B cell (primary cell): ENCODE measurements around the gene GRM4. TPM values are rescaled to one million over a fixed set of nuclear protein-coding genes. Genes with fewer than 3 reads are reported as not detected.

Experiments used
- ATAC-seq: fragments of 200-7000 bp; cut with Tn5 transposase; one replicate; pipeline ENCODE4 v1.10.0; 2021; ENCODE audit warnings: low read depth, mild to moderate bottlenecking, moderate number of reproducible peaks, moderate library complexity
- CTCF ChIA-PET: fragments of 350-600 bp; sonication (Branson Sonifier 250); formaldehyde crosslinking; loops from one replicate; lab custom pipeline; 2021; ENCODE audit warnings: antibody characterized with exemption, inconsistent platforms; lab: Charles Lee
- POLR2A ChIA-PET: fragments of 350-600 bp; sonication (Branson Sonifier 250); formaldehyde crosslinking; loops from one replicate; lab custom pipeline; 2021; ENCODE audit warnings: antibody characterized with exemption; lab: Charles Lee
- DNase-seq: peaks from one replicate; pipeline ENCODE4 v3.0.0; 2013
- H2AFZ ChIP-seq: 2 replicates; pipeline ENCODE4 v1.6.1; 2012; ENCODE audit warnings: mild to moderate bottlenecking, low read depth, low read length; ENCODE audit not compliant: insufficient read depth, poor library complexity, severe bottlenecking
- H3K27ac ChIP-seq, 2 donors: 1 replicate in 1 of 2; 2 replicates in 1 of 2; pipeline ENCODE4 v1.5.1; 2012 to 2013; ENCODE audit warnings: low read length in 2 of 2, mild to moderate bottlenecking in 2 of 2, moderate library complexity in 1 of 2
- H3K27me3 ChIP-seq, 4 experiments: fragments of 200-600 bp in 1 of 4; sonication (generic) in 1 of 4; replicated peaks in 1 of 4; 1 replicate in 2 of 4; 2 replicates in 2 of 4; pipeline versions ENCODE4 v1.6.1 to v1.7.0; 2013 to 2016; ENCODE audit warnings: low read length in 3 of 4, mild to moderate bottlenecking in 2 of 4, mixed read lengths in 1 of 4, moderate library complexity in 1 of 4; ENCODE audit not compliant: insufficient read depth in 4 of 4, control insufficient read depth in 3 of 4; ENCODE audit errors: control extremely low read depth in 1 of 4
- H3K36me3 ChIP-seq, 2 experiments: replicated peaks in 1 of 2; 1 replicate in 1 of 2; 2 replicates in 1 of 2; pipeline versions ENCODE4 v1.6.1 to v1.7.1; 2013; ENCODE audit warnings: low read length in 1 of 2; ENCODE audit not compliant: insufficient read depth in 2 of 2, control insufficient read depth in 1 of 2; ENCODE audit errors: control extremely low read depth in 1 of 2, extremely low read depth in 1 of 2
- H3K4me1 ChIP-seq, 2 donors: fragments of 200-600 bp in 1 of 2; sonication (generic) in 1 of 2; 1 replicate in 1 of 2; 2 replicates in 1 of 2; pipeline versions ENCODE4 v1.5.1 to v1.6.1; 2013 to 2017; ENCODE audit warnings: low read length in 2 of 2; ENCODE audit not compliant: control insufficient read depth in 2 of 2, insufficient read depth in 2 of 2
- H3K4me2 ChIP-seq: replicated peaks from 2 replicates; pipeline ENCODE3; 2012; ENCODE audit warnings: mild to moderate bottlenecking, low read depth, low read length; ENCODE audit not compliant: poor library complexity, severe bottlenecking
- H3K4me3 ChIP-seq, 5 experiments: fragments of 200-600 bp in 1 of 5; sonication (generic) in 1 of 5; 1 replicate in 3 of 5; 2 replicates in 2 of 5; pipeline versions ENCODE4 v1.5.1 to v1.7.0; 2011 to 2016; ENCODE audit warnings: low read length in 4 of 5, mild to moderate bottlenecking in 4 of 5, low read depth in 2 of 5, control low read depth in 1 of 5, moderate library complexity in 1 of 5; ENCODE audit not compliant: insufficient read depth in 1 of 5; ENCODE audit errors: control extremely low read depth in 1 of 5, extremely low read depth in 1 of 5
- H3K79me2 ChIP-seq: fragments of 200-600 bp; sonication (generic); one replicate; pipeline ENCODE4 v1.6.0; 2016; ENCODE audit warnings: low read length; ENCODE audit not compliant: control insufficient read depth, insufficient read depth
- H3K9ac ChIP-seq: fragments of 200-600 bp; sonication (generic); 2 replicates; pipeline ENCODE4 v1.6.1; 2017; ENCODE audit warnings: mild to moderate bottlenecking, low read length, moderate library complexity
- H3K9me3 ChIP-seq, 3 donors: one replicate each; pipeline versions ENCODE4 v1.6.1 to v1.7.1; 2013; ENCODE audit warnings: low read length in 2 of 3; ENCODE audit not compliant: control insufficient read depth in 2 of 3, insufficient read depth in 1 of 3; ENCODE audit errors: control extremely low read depth in 1 of 3
- H4K20me1 ChIP-seq: 2 replicates; pipeline ENCODE4 v1.6.0; 2012; ENCODE audit warnings: mild to moderate bottlenecking, low read length; ENCODE audit not compliant: insufficient read depth, control insufficient read depth, poor library complexity, severe bottlenecking
- H3K27ac Mint-ChIP-seq: one replicate; pipeline ENCODE4 v1.8.0; 2021; ENCODE audit warnings: mixed read lengths
- H3K27me3 Mint-ChIP-seq: one replicate; pipeline ENCODE4 v1.8.0; 2021; ENCODE audit warnings: mixed read lengths
- H3K4me1 Mint-ChIP-seq: one replicate; pipeline ENCODE4 v1.8.0; 2021; ENCODE audit warnings: mixed read lengths
- H3K4me3 Mint-ChIP-seq: one replicate; pipeline ENCODE4 v1.8.0; 2021; ENCODE audit warnings: mixed read lengths
- H3K9me3 Mint-ChIP-seq: one replicate; pipeline ENCODE4 v1.8.0; 2022; ENCODE audit warnings: mixed read lengths; ENCODE audit not compliant: insufficient read depth
- EZH2 ChIP-seq: IDR thresholded peaks from 2 replicates; pipeline ENCODE4 v1.6.1; 2012; ENCODE audit warnings: borderline replicate concordance, low read depth, mild to moderate bottlenecking, moderate library complexity, low read length; ENCODE audit not compliant: insufficient read depth, poor library complexity, severe bottlenecking
- WGBS: methylation state at CpG from one replicate; pipeline ENCODE4 v1.1.5; 2013; ENCODE audit warnings: missing lambda C conversion rate; ENCODE audit not compliant: insufficient coverage; 5-methylcytosine and 5-hydroxymethylcytosine counted together
- intact Hi-C: fragments of 100-400 bp; cut with micrococcal nuclease; formaldehyde crosslinking; loops from one replicate; pipeline ENCODE4 v1.10.0; 2022
- polyA plus RNA-seq: library from polyadenylated mRNA; depleted of rRNA; stranded (reverse); fragments of >200 nt; gene quantifications from 2 replicates; pipeline ENCODE4 v1.2.3, GENCODE V29; 2012
- total RNA-seq, 2 donors: library from RNA; stranded (reverse); fragments of 120-200 nt in 1 of 2; gene quantifications; 1 replicate in 1 of 2; 2 replicates in 1 of 2; pipeline versions ENCODE4 v1.2.3 to v1.2.4, GENCODE V29; 2013 to 2022
- TF ChIP-seq, protein P1 (sequence below): fragments of 200-600 bp; IDR thresholded peaks from one replicate; pipeline ENCODE4 v1.8.0; 2022; ENCODE audit warnings: antibody characterized with exemption, mild to moderate bottlenecking

The GRM4 gene
- total and polyA plus RNA-seq, 2 donors (not counting 1 experiment from before 2014, with no cell fraction given): 0.04 TPM; not detected in 1

DNA sequence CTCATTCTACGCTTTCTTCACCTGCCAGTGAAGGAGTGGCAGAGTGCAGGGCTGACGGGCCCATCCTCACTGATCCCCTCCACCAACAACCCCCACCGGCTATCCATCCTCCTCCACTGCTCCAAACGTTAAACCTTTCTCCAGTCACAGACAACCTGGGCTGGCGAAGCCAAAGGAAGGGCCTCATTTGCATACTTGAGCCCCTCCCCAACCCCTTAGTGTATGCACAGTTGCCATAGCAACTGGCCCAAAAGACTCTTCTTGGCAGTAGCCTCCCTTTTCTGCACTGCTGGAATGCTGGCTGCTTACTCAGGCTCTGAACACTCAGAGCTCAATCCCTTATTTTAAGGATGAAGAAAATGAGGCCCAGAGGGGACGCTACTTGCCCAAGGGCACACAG is 130.3 kb downstream of the GRM4 start:
- no peak overlapping the region for H3K4me2 ChIP-seq
- no peaks in the 10 kb centered on the region for H3K79me2 ChIP-seq
- no peak for DNase-seq
- no peaks in the 10 kb centered on the region for H3K4me1 ChIP-seq
- TF ChIP-seq, protein P1, sequence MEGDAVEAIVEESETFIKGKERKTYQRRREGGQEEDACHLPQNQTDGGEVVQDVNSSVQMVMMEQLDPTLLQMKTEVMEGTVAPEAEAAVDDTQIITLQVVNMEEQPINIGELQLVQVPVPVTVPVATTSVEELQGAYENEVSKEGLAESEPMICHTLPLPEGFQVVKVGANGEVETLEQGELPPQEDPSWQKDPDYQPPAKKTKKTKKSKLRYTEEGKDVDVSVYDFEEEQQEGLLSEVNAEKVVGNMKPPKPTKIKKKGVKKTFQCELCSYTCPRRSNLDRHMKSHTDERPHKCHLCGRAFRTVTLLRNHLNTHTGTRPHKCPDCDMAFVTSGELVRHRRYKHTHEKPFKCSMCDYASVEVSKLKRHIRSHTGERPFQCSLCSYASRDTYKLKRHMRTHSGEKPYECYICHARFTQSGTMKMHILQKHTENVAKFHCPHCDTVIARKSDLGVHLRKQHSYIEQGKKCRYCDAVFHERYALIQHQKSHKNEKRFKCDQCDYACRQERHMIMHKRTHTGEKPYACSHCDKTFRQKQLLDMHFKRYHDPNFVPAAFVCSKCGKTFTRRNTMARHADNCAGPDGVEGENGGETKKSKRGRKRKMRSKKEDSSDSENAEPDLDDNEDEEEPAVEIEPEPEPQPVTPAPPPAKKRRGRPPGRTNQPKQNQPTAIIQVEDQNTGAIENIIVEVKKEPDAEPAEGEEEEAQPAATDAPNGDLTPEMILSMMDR: no peak
- no peak for TF ChIP-seq EZH2
- no peak overlapping the region for H3K9ac ChIP-seq
- Mint-ChIP-seq H3K27ac (no peak overlapping the region), H3K9me3 (no peaks in the 10 kb centered on the region), H3K4me3 (no peak overlapping the region), H3K4me1 (no peaks in the 10 kb centered on the region), H3K27me3 (peaks cover 1% of the 10 kb centered on the region)
- no peaks in the 10 kb centered on the region for H3K36me3 ChIP-seq
- no peaks in the 10 kb centered on the region for H3K27me3 ChIP-seq
- CTCF ChIA-PET: no interaction called here
- no peak for ATAC-seq
- H3K4me3 ChIP-seq: no peak overlapping the region
- H4K20me1 ChIP-seq: no peaks in the 10 kb centered on the region
- POLR2A ChIA-PET: no interaction called here
- H3K27ac ChIP-seq: no peak overlapping the region
- 67% methylated on average over 6 of the region's 6 CpGs for WGBS
- peaks cover 0 to 7% (median 0%) of the 10 kb centered on the region in 3 donors for H3K9me3 ChIP-seq
- H2AFZ ChIP-seq: no peak overlapping the region
- intact Hi-C loops: no loop called here

DNA sequence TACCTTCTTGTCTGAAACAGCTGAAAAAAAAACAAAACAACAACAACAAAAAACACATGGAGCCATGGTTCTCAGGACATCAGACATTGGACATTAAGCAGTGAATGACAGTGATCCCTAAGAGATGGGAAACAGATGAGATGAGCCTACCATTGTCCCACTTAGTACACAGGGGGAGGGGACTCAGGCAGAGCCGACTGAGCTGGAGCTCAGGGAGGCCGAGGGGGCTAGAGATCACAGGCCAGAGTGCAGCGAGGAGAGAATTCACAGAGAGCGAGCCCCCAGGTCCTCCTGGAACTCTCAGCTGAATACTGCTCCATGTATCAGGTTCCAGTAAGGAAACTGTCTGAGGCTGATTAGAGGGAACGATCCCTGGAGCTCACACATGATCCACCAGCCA is 134.6 kb downstream of the GRM4 start:
- Histone ChIP-seq H2AFZ (no peak overlapping the region), H3K36me3 (no peaks in the 10 kb centered on the region), H3K27me3 (peaks cover 0 to 2% (median 0%) of the 10 kb centered on the region in 4 experiments), H4K20me1 (no peaks in the 10 kb centered on the region), H3K4me1 (no peaks in the 10 kb centered on the region), H3K4me3 (no peak overlapping the region), H3K4me2 (no peak overlapping the region), H3K9ac (no peak overlapping the region), H3K27ac (no peak overlapping the region), H3K79me2 (no peaks in the 10 kb centered on the region), H3K9me3 (peaks cover 0 to 2% (median 0%) of the 10 kb centered on the region in 3 donors)
- DNase-seq: no peak
- POLR2A ChIA-PET: no interaction called here
- no peak overlapping the region for H3K4me3 Mint-ChIP-seq
- TF ChIP-seq EZH2: no peak
- TF ChIP-seq, protein P1: no peak
- no peaks in the 10 kb centered on the region for H3K4me1 Mint-ChIP-seq
- H3K27ac Mint-ChIP-seq: no peak overlapping the region
- CTCF ChIA-PET: no interaction called here
- H3K27me3 Mint-ChIP-seq: peaks cover 29% of the 10 kb centered on the region
- WGBS: 74% methylated on average over 4 of the region's 5 CpGs
- peaks cover 2% of the 10 kb centered on the region for H3K9me3 Mint-ChIP-seq
- intact Hi-C loops: no loop called here
- ATAC-seq: no peak
